WERI-Rb-1 (cell line): ENCODE results near the gene CTDSP1.

Source experiments
- DNase-seq: peaks from one replicate; pipeline ENCODE4 v3.0.0-alpha.2; 2020
- H3K27ac ChIP-seq: fragments of 250-450 bp; sonication (Bioruptor Pico); 2 replicates; pipeline ENCODE4 v1.5.1; 2020; ENCODE audit warnings: mild to moderate bottlenecking, moderate library complexity
- H3K27me3 ChIP-seq: fragments of 250-450 bp; sonication (Bioruptor Pico); 2 replicates; pipeline ENCODE4 v1.5.1; 2021; ENCODE audit warnings: mild to moderate bottlenecking, low read depth, moderate library complexity; ENCODE audit not compliant: insufficient read depth, severe bottlenecking
- H3K36me3 ChIP-seq: fragments of 250-450 bp; sonication (Bioruptor Pico); 2 replicates; pipeline ENCODE4 v1.5.1; 2020; ENCODE audit warnings: mild to moderate bottlenecking, moderate library complexity
- H3K4me3 ChIP-seq: 2 replicates; pipeline ENCODE4 v1.5.1; 2011; ENCODE audit warnings: low read depth, mild to moderate bottlenecking, control low read depth, low read length
- H3K9me3 ChIP-seq: fragments of 250-450 bp; sonication (Bioruptor Pico); 2 replicates; pipeline ENCODE4 v1.5.1; 2021; ENCODE audit warnings: mild to moderate bottlenecking, moderate library complexity; ENCODE audit not compliant: severe bottlenecking
- TF ChIP-seq, protein P1 (sequence below): IDR thresholded peaks from 2 replicates; pipeline ENCODE4 v1.5.1; 2011; ENCODE audit warnings: low read depth, mild to moderate bottlenecking, control low read depth, inconsistent platforms, low read length

CTDSP1 gene

GRCh38 chr2:218403810-218404209, 4.1 kb downstream of the CTDSP1 start:
- H3K4me3 ChIP-seq = no peak overlapping the region
- H3K27ac ChIP-seq = no peak overlapping the region
- H3K36me3 ChIP-seq = peaks cover 31% of the 10 kb centered on the region
- H3K9me3 ChIP-seq = no peaks in the 10 kb centered on the region
- DNase-seq = no peak
- TF ChIP-seq, protein P1, sequence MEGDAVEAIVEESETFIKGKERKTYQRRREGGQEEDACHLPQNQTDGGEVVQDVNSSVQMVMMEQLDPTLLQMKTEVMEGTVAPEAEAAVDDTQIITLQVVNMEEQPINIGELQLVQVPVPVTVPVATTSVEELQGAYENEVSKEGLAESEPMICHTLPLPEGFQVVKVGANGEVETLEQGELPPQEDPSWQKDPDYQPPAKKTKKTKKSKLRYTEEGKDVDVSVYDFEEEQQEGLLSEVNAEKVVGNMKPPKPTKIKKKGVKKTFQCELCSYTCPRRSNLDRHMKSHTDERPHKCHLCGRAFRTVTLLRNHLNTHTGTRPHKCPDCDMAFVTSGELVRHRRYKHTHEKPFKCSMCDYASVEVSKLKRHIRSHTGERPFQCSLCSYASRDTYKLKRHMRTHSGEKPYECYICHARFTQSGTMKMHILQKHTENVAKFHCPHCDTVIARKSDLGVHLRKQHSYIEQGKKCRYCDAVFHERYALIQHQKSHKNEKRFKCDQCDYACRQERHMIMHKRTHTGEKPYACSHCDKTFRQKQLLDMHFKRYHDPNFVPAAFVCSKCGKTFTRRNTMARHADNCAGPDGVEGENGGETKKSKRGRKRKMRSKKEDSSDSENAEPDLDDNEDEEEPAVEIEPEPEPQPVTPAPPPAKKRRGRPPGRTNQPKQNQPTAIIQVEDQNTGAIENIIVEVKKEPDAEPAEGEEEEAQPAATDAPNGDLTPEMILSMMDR = no peak
- no peaks in the 10 kb centered on the region for H3K27me3 ChIP-seq

GRCh38 chr2:218404351-218405085, 4.8 kb downstream of the CTDSP1 start:
- no peak overlapping the region for H3K4me3 ChIP-seq
- no peak for DNase-seq
- H3K27ac ChIP-seq = peak overlapping the region; percentile 59; the same call in 1 of the 2 replicates

GRCh38 chr2:218405086-218405745, 5.5 kb downstream of the CTDSP1 start:
- peak overlapping the region; percentile 46 for H3K4me3 ChIP-seq

More at GRCh38 chr2:218404351-218405085, 4.8 kb downstream of the CTDSP1 start:
- Histone ChIP-seq H3K9me3 (no peaks in the 10 kb centered on the region), H3K27me3 (no peaks in the 10 kb centered on the region), H3K36me3 (peaks cover 31% of the 10 kb centered on the region)
- TF ChIP-seq, protein P1 = no peak

DNA sequence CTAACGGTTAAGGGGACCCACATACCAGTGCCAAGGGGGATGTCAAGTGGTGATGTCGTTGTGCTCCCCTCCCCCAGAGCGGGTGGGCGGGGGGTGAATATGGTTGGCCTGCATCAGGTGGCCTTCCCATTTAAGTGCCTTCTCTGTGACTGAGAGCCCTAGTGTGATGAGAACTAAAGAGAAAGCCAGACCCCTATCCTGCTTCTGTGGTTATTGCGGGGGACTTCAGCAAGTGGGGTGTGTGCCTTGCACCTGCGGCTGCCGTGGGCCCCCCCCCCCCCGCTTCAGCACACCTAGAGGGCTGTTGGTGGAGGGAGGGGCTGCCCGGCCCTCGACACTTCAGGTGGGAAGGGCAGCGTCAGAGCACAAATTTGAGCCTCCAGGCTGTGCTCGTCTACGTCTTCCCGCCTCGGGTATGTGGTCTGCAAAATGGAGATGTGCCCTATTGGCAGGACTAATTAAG, 6.1 kb downstream of the CTDSP1 start:
- Histone ChIP-seq H3K36me3 (peaks cover 31% of the 10 kb centered on the region), H3K27me3 (no peaks in the 10 kb centered on the region), H3K4me3 (peak overlapping the region; percentile 46), H3K27ac (peak overlapping the region; percentile 59), H3K9me3 (no peaks in the 10 kb centered on the region)
- DNase-seq = no peak
- TF ChIP-seq, protein P1 = no peak

More at GRCh38 chr2:218405086-218405745, 5.5 kb downstream of the CTDSP1 start:
- Histone ChIP-seq H3K27ac (peak overlapping the region; percentile 59), H3K36me3 (peaks cover 31% of the 10 kb centered on the region), H3K27me3 (no peaks in the 10 kb centered on the region), H3K9me3 (no peaks in the 10 kb centered on the region)
- peak; percentile 38 for DNase-seq
- TF ChIP-seq, protein P1 = no peak

GRCh38 chr2:218406209-218406948, 6.7 kb downstream of the CTDSP1 start:
- Histone ChIP-seq H3K4me3 (peak overlapping the region; percentile 46), H3K27me3 (no peaks in the 10 kb centered on the region), H3K27ac (peak overlapping the region; percentile 87), H3K9me3 (no peaks in the 10 kb centered on the region), H3K36me3 (peaks cover 30% of the 10 kb centered on the region)
- TF ChIP-seq, protein P1 = peak; percentile 86
- DNase-seq = peak; percentile 97
